ENCODE results near the gene SH2D4B.

SH2D4B gene

GRCh38 chr10:80537736-80538480 lies at the start of gene SH2D4B:
TSS of gene SH2D4B (plus strand) at chr10:80537902. CDS start at chr10:80538332, 430 bp downstream.
- no peak for DNase-seq (ENCODE audit: low read depth)

GRCh38 chr10:80488539-80489066 lies 49.1 kb upstream of the SH2D4B start:
- DNase-seq (ENCODE audit: low read depth), result no peak

- no peak for DNase-seq (ENCODE audit: low read depth)
These were observed 48.2 kb upstream of the SH2D4B start for GRCh38 chr10:80489371-80490112.

- no peak for DNase-seq (ENCODE audit: low read depth)
These were observed 46.2 kb upstream of the SH2D4B start for GRCh38 chr10:80491251-80492102.

GRCh38 chr10:80492848-80493521 lies 44.7 kb upstream of the SH2D4B start:
- DNase-seq (ENCODE audit: low read depth), result no peak

GRCh38 chr10:80493522-80494051 lies 44.1 kb upstream of the SH2D4B start:
- DNase-seq (ENCODE audit: low read depth), result no peak

- no peak for DNase-seq (ENCODE audit: low read depth)
These were observed 41.0 kb upstream of the SH2D4B start for GRCh38 chr10:80496555-80497172.

- DNase-seq (ENCODE audit: low read depth), result no peak
These were observed 40.3 kb upstream of the SH2D4B start for GRCh38 chr10:80497187-80498077.

- no peak for DNase-seq (ENCODE audit: low read depth)
These were observed 39.4 kb upstream of the SH2D4B start for GRCh38 chr10:80498078-80498832.

GRCh38 chr10:80498833-80499741 lies 38.6 kb upstream of the SH2D4B start:
- peak; percentile 90 for DNase-seq (ENCODE audit: low read depth)

- DNase-seq (ENCODE audit: low read depth), result no peak
These were observed 36.9 kb upstream of the SH2D4B start for GRCh38 chr10:80500572-80501380.

GRCh38 chr10:80501381-80501912 lies 36.3 kb upstream of the SH2D4B start:
- no peak for DNase-seq (ENCODE audit: low read depth)

GRCh38 chr10:80501913-80502521 lies 35.7 kb upstream of the SH2D4B start:
- no peak for DNase-seq (ENCODE audit: low read depth)

GRCh38 chr10:80502621-80503583 lies 34.8 kb upstream of the SH2D4B start:
- no peak for DNase-seq (ENCODE audit: low read depth)

- no peak for DNase-seq (ENCODE audit: low read depth)
These were observed 34.0 kb upstream of the SH2D4B start for GRCh38 chr10:80503584-80504157.
